Thyroid gland (tissue), 4 donors: Measurements from ENCODE around the gene SULF2. TPM values are rescaled to one million over a fixed set of nuclear protein-coding genes. Genes with fewer than 3 reads are reported as not detected.

ENCODE experiments used
- DNase-seq, 2 donors: peaks; one replicate each; pipeline ENCODE4 v3.0.0-alpha.2; 2019
- H3K27ac ChIP-seq, 3 donors: fragments of 200-600 bp; sonication (generic); 1 replicate in 2 of 3; 2 replicates in 1 of 3; pipeline ENCODE4 v1.5.1; 2016 to 2019; ENCODE audit warnings: mild to moderate bottlenecking in 1 of 3, moderate library complexity in 1 of 3
- H3K27me3 ChIP-seq: fragments of 200-600 bp; sonication (generic); one replicate; pipeline ENCODE4 v1.5.1; 2019
- H3K36me3 ChIP-seq, 2 donors: fragments of 200-600 bp; sonication (generic); one replicate each; pipeline ENCODE4 v1.5.1; 2016 to 2019
- H3K4me1 ChIP-seq, 2 donors: fragments of 200-600 bp; sonication (generic); one replicate each; pipeline ENCODE4 v1.5.1; 2017 to 2019
- H3K4me3 ChIP-seq, 3 donors: fragments of 200-600 bp; sonication (generic); replicated peaks in 1 of 3; 1 replicate in 2 of 3; 2 replicates in 1 of 3; pipeline ENCODE4 v1.5.1; 2016; ENCODE audit warnings: mild to moderate bottlenecking in 1 of 3
- H3K9me3 ChIP-seq: fragments of 200-600 bp; sonication (generic); one replicate; pipeline ENCODE4 v1.5.1; 2017
- CTCF ChIP-seq, 6 experiments: fragments of 200-600 bp in 3 of 6; fragments of 450-650 bp in 3 of 6; sonication (generic) in 3 of 6; IDR thresholded peaks; one replicate each; pipeline ENCODE4 v1.5.1; 2016 to 2019; ENCODE audit warnings: antibody characterized with exemption in 6 of 6, mild to moderate bottlenecking in 2 of 6, inconsistent platforms in 1 of 6, moderate library complexity in 1 of 6
- POLR2A ChIP-seq, 2 donors: fragments of 450-650 bp; IDR thresholded peaks; one replicate each; pipeline ENCODE4 v1.6.1; 2017; ENCODE audit warnings: antibody characterized with exemption in 2 of 2, mild to moderate bottlenecking in 2 of 2, moderate library complexity in 1 of 2
- WGBS, 2 donors: methylation state at CpG; one replicate each; pipeline ENCODE4 v1.1.5; 2017; 5-methylcytosine and 5-hydroxymethylcytosine counted together
- intact Hi-C: fragments of 100-400 bp; cut with DNase I; formaldehyde crosslinking; loops from one replicate; pipeline ENCODE4 v1.15.1; 2023
- total RNA-seq, 4 donors: library from RNA; depleted of rRNA; stranded (reverse); fragments of >200 nt; gene quantifications; one replicate each; pipeline ENCODE4 v1.2.3, GENCODE V29; 2016

Gene SULF2
- total RNA-seq, 4 donors from 2014 or later, result 39.4 to 90.6 (median 55.4) TPM

GRCh38 chr20:47688385-47689381 is 96.6 kb downstream of the SULF2 start:
- intact Hi-C loops, result no loop called here
- Histone ChIP-seq H3K27ac (no peak overlapping the region), H3K4me1 (no peaks in the 10 kb centered on the region), H3K36me3 (peaks cover 0 to 6% of the 10 kb centered on the region in 2 donors), H3K4me3 (no peak overlapping the region), H3K9me3 (no peaks in the 10 kb centered on the region), H3K27me3 (no peaks in the 10 kb centered on the region)
- TF ChIP-seq CTCF (IDR thresholded peaks at IDR 0.05), result no peak
- TF ChIP-seq POLR2A (IDR thresholded peaks at IDR 0.05), result no peak
- WGBS, 2 donors, result 81 to 83% methylated on average over 18 of the region's 18 CpGs
- DNase-seq, result no peak

DNA sequence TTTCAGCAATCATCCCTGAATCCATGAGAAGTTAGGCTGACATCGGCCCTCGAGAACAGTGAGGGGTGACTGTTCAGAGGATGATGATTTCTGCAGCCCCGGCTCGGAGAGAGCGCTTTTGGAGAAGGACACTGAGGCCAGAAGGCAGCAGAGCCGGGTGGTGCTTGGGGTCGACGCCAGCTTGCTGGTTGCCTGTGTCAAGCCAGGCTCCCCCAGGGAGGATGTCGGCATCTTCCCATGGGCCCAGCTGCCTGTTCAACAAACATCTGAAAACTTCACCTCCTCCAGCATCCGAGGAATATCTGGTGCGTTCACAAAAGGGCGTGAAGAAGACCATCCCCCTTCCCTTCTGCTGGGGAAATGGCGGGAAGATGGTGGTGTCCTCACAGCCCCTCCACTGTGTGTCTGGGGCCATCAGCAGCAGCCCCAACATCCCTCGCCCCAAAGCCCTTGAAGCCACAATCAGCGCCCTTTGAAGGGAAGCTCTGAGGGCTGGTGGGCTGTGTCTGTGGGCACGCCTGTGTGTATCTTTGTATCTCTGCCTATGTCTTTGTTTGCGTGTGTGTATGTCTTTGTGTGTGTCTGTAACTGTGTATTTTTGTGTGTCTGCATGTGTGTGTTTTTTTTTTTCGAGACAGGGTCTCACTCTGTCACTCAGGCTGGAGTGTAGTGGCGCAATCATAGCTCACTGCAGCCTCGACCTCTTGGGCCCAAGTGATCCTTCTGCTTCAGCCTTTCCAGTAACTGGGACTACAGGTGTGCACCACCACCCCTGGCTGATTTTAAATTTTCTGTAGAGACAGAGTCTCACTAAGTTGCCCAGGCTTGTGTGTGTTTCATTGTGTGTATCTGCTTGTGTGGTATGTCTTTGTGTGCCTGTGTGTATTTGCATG is 97.9 kb downstream of the SULF2 start:
- Histone ChIP-seq H3K36me3 (peaks cover 0 to 6% of the 10 kb centered on the region in 2 donors), H3K27me3 (no peaks in the 10 kb centered on the region), H3K9me3 (no peaks in the 10 kb centered on the region), H3K27ac (no peak overlapping the region), H3K4me1 (no peaks in the 10 kb centered on the region), H3K4me3 (no peak overlapping the region)
- no peak for DNase-seq
- WGBS, 2 donors, result 91% methylated on average over 20 of the region's 20 CpGs
- intact Hi-C loops, result no loop called here
- no peak for TF ChIP-seq POLR2A (IDR thresholded peaks at IDR 0.05)
- no peak for TF ChIP-seq CTCF (IDR thresholded peaks at IDR 0.05)

DNA sequence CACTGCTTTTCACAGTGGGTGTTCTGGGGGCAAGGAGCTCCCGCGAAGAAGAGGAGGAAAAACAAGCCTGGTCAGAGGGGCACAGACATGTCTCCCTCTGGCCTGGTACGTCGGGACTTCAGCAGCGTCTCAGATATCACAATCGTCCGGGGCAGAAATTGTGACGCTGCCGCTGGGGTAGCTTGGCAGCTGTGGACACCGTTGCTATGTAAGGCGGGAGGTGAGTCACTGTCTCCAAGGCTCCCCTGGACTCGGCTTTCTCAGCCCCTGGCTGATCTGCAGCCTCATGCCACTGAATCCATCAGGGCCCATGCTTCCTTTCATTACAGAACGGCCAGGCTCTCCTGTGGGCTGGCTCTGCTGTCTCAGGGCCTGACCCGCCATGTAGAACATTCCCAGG is 98.7 kb downstream of the SULF2 start:
- WGBS, 2 donors, result 81 to 91% methylated on average over 14 of the region's 14 CpGs
- TF ChIP-seq POLR2A (IDR thresholded peaks at IDR 0.05) (no peak), CTCF (IDR thresholded peaks at IDR 0.05) (no peak)
- no peak overlapping the region for H3K27ac ChIP-seq
- H3K9me3 ChIP-seq, result no peaks in the 10 kb centered on the region
- no peaks in the 10 kb centered on the region for H3K27me3 ChIP-seq
- peaks cover 0 to 6% of the 10 kb centered on the region in 2 donors for H3K36me3 ChIP-seq
- intact Hi-C loops, result no loop called here
- no peak for DNase-seq
- no peak overlapping the region for H3K4me3 ChIP-seq
- no peaks in the 10 kb centered on the region for H3K4me1 ChIP-seq

GRCh38 chr20:47684306-47685080 is 100.8 kb downstream of the SULF2 start:
- Histone ChIP-seq H3K4me1 (no peaks in the 10 kb centered on the region), H3K4me3 (no peak overlapping the region), H3K27me3 (no peaks in the 10 kb centered on the region), H3K36me3 (peaks cover 0 to 2% of the 10 kb centered on the region in 2 donors), H3K27ac (no peak overlapping the region), H3K9me3 (no peaks in the 10 kb centered on the region)
- intact Hi-C loops, result no loop called here
- no peak for TF ChIP-seq CTCF (IDR thresholded peaks at IDR 0.05)
- TF ChIP-seq POLR2A (IDR thresholded peaks at IDR 0.05), result no peak
- WGBS, 2 donors, result 85 to 87% methylated on average over 17 to 25 of the region's 26 CpGs
- no peak for DNase-seq
